SK-N-MC (cell line): ENCODE measurements around the gene TTC28.

Experiments used
- EZH2 ChIP-seq: fragments of 200-600 bp; sonication (generic); IDR thresholded peaks from one replicate; pipeline ENCODE4 v1.6.1; 2017; ENCODE audit warnings: antibody characterized with exemption
- FOXP2 ChIP-seq: optimal IDR thresholded peaks from 2 replicates; pipeline ENCODE3; 2011; ENCODE audit warnings: mild to moderate bottlenecking, moderate library complexity; ENCODE audit not compliant: insufficient read depth; ENCODE audit errors: extremely low read length, control extremely low read depth
- POLR2AphosphoS5 ChIP-seq: IDR thresholded peaks from 2 replicates; pipeline ENCODE4 v1.6.1; 2012; ENCODE audit warnings: mild to moderate bottlenecking, low read depth, low read length, borderline replicate concordance

- TF ChIP-seq POLR2AphosphoS5 (no peak), EZH2 (no peak), FOXP2 (no peak)
Observed at GRCh38 chr22:28316014-28316413, 363.6 kb downstream of the TTC28 start.
